Brain microvascular endothelial cell (primary cell): ENCODE data around the gene KCNJ3.
A peak's percentile ranks its signal among the peaks of the same experiment; 100 is the strongest.

Experiments used
- DNase-seq: peaks from one replicate; pipeline ENCODE4 v3.0.0-alpha.2; 2020
- H3K27ac ChIP-seq: fragments of 250-450 bp; sonication (Bioruptor Pico); 2 replicates; pipeline ENCODE4 v1.5.1; 2020; ENCODE audit warnings: mild to moderate bottlenecking, moderate library complexity
- H3K27me3 ChIP-seq: fragments of 250-450 bp; sonication (Bioruptor Pico); replicated peaks from 2 replicates; pipeline ENCODE4 v1.5.1; 2020; ENCODE audit warnings: mild to moderate bottlenecking
- H3K36me3 ChIP-seq: fragments of 250-450 bp; sonication (Bioruptor Pico); replicated peaks from 2 replicates; pipeline ENCODE4 v1.5.1; 2020; ENCODE audit warnings: mild to moderate bottlenecking
- H3K4me3 ChIP-seq: 2 replicates; pipeline ENCODE4 v1.5.1; 2011; ENCODE audit warnings: low read depth, mild to moderate bottlenecking, control low read depth, low read length, moderate library complexity
- CTCF ChIP-seq: IDR thresholded peaks from 2 replicates; pipeline ENCODE4 v1.5.1; 2011; ENCODE audit warnings: low read depth, mild to moderate bottlenecking, moderate library complexity, low read length, control low read depth, inconsistent platforms; ENCODE audit errors: missing control alignments
- in situ Hi-C: cut with HindIII; loops from 2 replicates; pipeline ENCODE4 v1.10.0; 2017; ENCODE audit warnings: low sequenced_read_pairs, low pct_ligation_motif_present

KCNJ3 gene

GRCh38 chr2:154692927-154693326 is 5.6 kb upstream of the KCNJ3 start:
- H3K36me3 ChIP-seq, result no peaks in the 10 kb centered on the region
- peaks cover 10% of the 10 kb centered on the region for H3K27me3 ChIP-seq
- H3K27ac ChIP-seq, result no peak overlapping the region
- DNase-seq, result no peak
- no peak overlapping the region for H3K4me3 ChIP-seq
- in situ Hi-C loops, result no loop called here
- no peak for TF ChIP-seq CTCF

- no peak overlapping the region for H3K27ac ChIP-seq
- in situ Hi-C loops, result no loop called here
- H3K27me3 ChIP-seq, result peaks cover 10% of the 10 kb centered on the region
- no peak overlapping the region for H3K4me3 ChIP-seq
- no peaks in the 10 kb centered on the region for H3K36me3 ChIP-seq
- no peak for DNase-seq
- TF ChIP-seq CTCF, result no peak
These were observed 4.7 kb upstream of the KCNJ3 start for GRCh38 chr2:154693741-154694340.

- Histone ChIP-seq H3K27ac (no peak overlapping the region), H3K4me3 (no peak overlapping the region)
These were observed 3.6 kb upstream of the KCNJ3 start for GRCh38 chr2:154694881-154695280.

DNA sequence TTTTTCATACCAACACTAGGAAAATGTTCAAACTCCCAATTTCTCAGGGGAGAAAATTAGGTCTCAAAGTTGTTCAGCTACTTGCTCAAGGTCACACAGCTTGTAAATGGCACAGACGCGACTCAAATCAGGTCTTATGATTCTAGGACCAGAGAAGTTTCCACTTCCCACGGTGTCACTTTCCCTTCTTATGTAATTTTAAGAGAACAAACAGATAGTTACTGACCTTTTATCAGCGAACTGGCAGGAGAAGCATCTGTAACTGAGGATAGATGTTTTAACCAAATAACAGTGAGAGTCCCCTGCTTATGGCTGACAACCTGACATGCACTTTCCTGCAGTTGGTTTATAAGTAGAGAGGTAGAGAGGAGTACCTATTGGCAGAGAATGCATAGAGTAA is 2.1 kb upstream of the KCNJ3 start:
- in situ Hi-C loops, result no loop called here
- peaks cover 10% of the 10 kb centered on the region for H3K27me3 ChIP-seq
- no peak overlapping the region for H3K4me3 ChIP-seq
- H3K27ac ChIP-seq, result no peak overlapping the region
- no peak for TF ChIP-seq CTCF
- no peaks in the 10 kb centered on the region for H3K36me3 ChIP-seq
- no peak for DNase-seq

More at GRCh38 chr2:154694881-154695280, 3.6 kb upstream of the KCNJ3 start:
- in situ Hi-C loops, result no loop called here
- DNase-seq, result no peak
- peaks cover 10% of the 10 kb centered on the region for H3K27me3 ChIP-seq
- TF ChIP-seq CTCF, result no peak
- H3K36me3 ChIP-seq, result no peaks in the 10 kb centered on the region

DNA sequence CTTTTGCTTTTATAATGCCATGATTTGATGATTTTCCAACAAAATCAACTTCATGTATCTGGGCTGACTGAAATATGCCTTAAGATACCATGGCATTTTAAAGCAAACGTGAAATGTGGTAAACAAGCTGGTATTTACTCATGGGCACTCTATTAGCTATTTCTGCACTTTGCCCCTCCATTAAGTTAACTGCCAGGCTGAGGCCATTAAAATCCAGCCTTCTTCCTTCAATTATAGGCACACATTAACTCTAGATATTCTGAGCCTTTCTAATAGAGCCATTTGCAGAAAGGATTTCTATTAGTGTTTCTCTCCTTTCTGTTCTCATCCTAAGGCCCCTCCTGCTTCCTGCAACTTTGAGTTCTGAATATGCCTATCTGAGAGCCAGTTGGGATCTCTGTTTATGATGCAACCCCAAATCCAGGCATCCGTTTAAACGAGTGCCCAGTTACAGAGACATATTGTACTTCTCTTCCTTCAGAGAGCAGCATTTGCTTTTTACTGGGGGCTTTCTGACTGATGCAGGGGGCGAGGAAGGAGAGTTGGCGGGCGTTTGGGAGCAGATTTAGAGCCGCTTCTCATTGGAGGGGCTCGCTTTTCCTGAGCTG is 1.6 kb upstream of the KCNJ3 start:
- no peaks in the 10 kb centered on the region for H3K36me3 ChIP-seq
- no peak overlapping the region for H3K27ac ChIP-seq
- TF ChIP-seq CTCF, result no peak
- peaks cover 10% of the 10 kb centered on the region for H3K27me3 ChIP-seq
- in situ Hi-C loops, result no loop called here
- no peak for DNase-seq
- H3K4me3 ChIP-seq, result peak overlapping the region; percentile 44
